HG02970 (cell line): Measurements from ENCODE around the gene TGIF1.

ENCODE experiments used
- ATAC-seq: cut with Tn5 transposase; IDR thresholded peaks from one replicate; pipeline ENCODE4 v1.9.1; 2021; ENCODE audit warnings: mild to moderate bottlenecking, moderate library complexity, moderate number of reproducible peaks; ENCODE audit not compliant: unreplicated experiment, low FRiP score

The TGIF1 gene

GRCh38 chr18:3479978-3480509 is 30.1 kb downstream of the TGIF1 start:
- no peak for ATAC-seq

- ATAC-seq: no peak
Observed at GRCh38 chr18:3480827-3481573, 31.0 kb downstream of the TGIF1 start.

GRCh38 chr18:3481696-3482210 is 31.8 kb downstream of the TGIF1 start:
- no peak for ATAC-seq

- no peak for ATAC-seq
Observed at GRCh38 chr18:3482258-3482657, 32.3 kb downstream of the TGIF1 start.

GRCh38 chr18:3485153-3486149 is 35.5 kb downstream of the TGIF1 start:
- no peak for ATAC-seq

GRCh38 chr18:3486512-3486911 is 36.5 kb downstream of the TGIF1 start:
- no peak for ATAC-seq

- no peak for ATAC-seq
Observed at GRCh38 chr18:3489462-3489861, 39.5 kb downstream of the TGIF1 start.

GRCh38 chr18:3491981-3492555 is 42.1 kb downstream of the TGIF1 start:
- no peak for ATAC-seq

GRCh38 chr18:3492721-3493120 is 42.7 kb downstream of the TGIF1 start:
- no peak for ATAC-seq

- no peak for ATAC-seq
Observed at GRCh38 chr18:3493501-3494244, 43.7 kb downstream of the TGIF1 start.

- ATAC-seq: no peak
Observed at GRCh38 chr18:3494245-3494526, 44.2 kb downstream of the TGIF1 start.

- no peak for ATAC-seq
Observed at GRCh38 chr18:3494569-3494968, 44.6 kb downstream of the TGIF1 start.

GRCh38 chr18:3495691-3496430 is 45.9 kb downstream of the TGIF1 start:
- no peak for ATAC-seq

GRCh38 chr18:3498698-3499471 is 48.9 kb downstream of the TGIF1 start:
- no peak for ATAC-seq

- ATAC-seq: no peak
Observed at GRCh38 chr18:3499501-3499900, 49.5 kb downstream of the TGIF1 start.

- no peak for ATAC-seq
Observed at GRCh38 chr18:3500016-3500415, 50.0 kb downstream of the TGIF1 start.

GRCh38 chr18:3502650-3503049 is 52.7 kb downstream of the TGIF1 start:
- no peak for ATAC-seq

- ATAC-seq: no peak
Observed at GRCh38 chr18:3504637-3505036, 54.7 kb downstream of the TGIF1 start.
